SU-DHL-6 (cell line): ENCODE results near the gene TAGLN.
"Not testable (repeated sequence)": the region's sequence is repeated elsewhere in the genome, so short reads cannot be mapped to it uniquely, and the experiment has no call there.

Experiments used
- H2AFZ ChIP-seq: fragments of 200-600 bp; sonication (generic); 2 replicates; pipeline ENCODE4 v1.6.1; 2014; ENCODE audit warnings: low read depth, mild to moderate bottlenecking, moderate library complexity, mixed read lengths, antibody characterized with exemption, low read length; ENCODE audit not compliant: severe bottlenecking
- H3F3A ChIP-seq: fragments of 200-600 bp; shearing (Covaris generic); 2 replicates; pipeline ENCODE4 v1.6.0; 2016; ENCODE audit warnings: antibody characterized with exemption, mild to moderate bottlenecking; ENCODE audit not compliant: insufficient read depth
- H3K27ac ChIP-seq: fragments of 200-600 bp; sonication (generic); 2 replicates; pipeline ENCODE4 v1.5.1; 2016; ENCODE audit warnings: low read depth, mild to moderate bottlenecking, low read length, moderate library complexity, mixed read lengths
- H3K27me3 ChIP-seq: fragments of 200-600 bp; sonication (generic), shearing (Covaris generic); 2 replicates; pipeline ENCODE4 v1.6.0; 2014; ENCODE audit warnings: mild to moderate bottlenecking, low read length
- H3K36me3 ChIP-seq: fragments of 200-600 bp; sonication (generic); 2 replicates; pipeline ENCODE4 v1.6.1; 2014; ENCODE audit warnings: mild to moderate bottlenecking, low read length, mixed read lengths
- H3K4me2 ChIP-seq: fragments of 300-600, 200-600 bp; shearing (Covaris generic), sonication (generic); 2 replicates; pipeline ENCODE4 v1.6.0; 2014; ENCODE audit warnings: low read length, low read depth, mild to moderate bottlenecking; ENCODE audit not compliant: poor library complexity, severe bottlenecking
- H3K4me3 ChIP-seq: fragments of 200-600 bp; sonication (generic); 2 replicates; pipeline ENCODE4 v1.5.1; 2014; ENCODE audit warnings: antibody characterized with exemption, low read length, mild to moderate bottlenecking, mixed read lengths; ENCODE audit not compliant: insufficient read depth, poor library complexity, severe bottlenecking
- H3K79me2 ChIP-seq: fragments of 200-600 bp; sonication (generic); 2 replicates; pipeline ENCODE4 v1.6.1; 2014; ENCODE audit warnings: mild to moderate bottlenecking, low read length, moderate library complexity; ENCODE audit not compliant: insufficient read depth
- H3K9ac ChIP-seq: fragments of 200-600 bp; sonication (generic); 2 replicates; pipeline ENCODE4 v1.7.0; 2014; ENCODE audit warnings: mild to moderate bottlenecking, low read length
- H3K9me2 ChIP-seq: fragments of 200-600 bp; sonication (generic); replicated peaks from 2 replicates; pipeline ENCODE4 v1.6.1; 2014; ENCODE audit warnings: low read length; ENCODE audit not compliant: insufficient read depth
- H3K9me3 ChIP-seq: fragments of 200-600 bp; sonication (generic); 2 replicates; pipeline ENCODE4 v1.6.1; 2014; ENCODE audit warnings: low read length, mixed read lengths; ENCODE audit not compliant: insufficient read depth
- H4K20me1 ChIP-seq: fragments of 200-600 bp; sonication (generic); 2 replicates; pipeline ENCODE4 v1.6.1; 2014; ENCODE audit warnings: low read depth, mild to moderate bottlenecking, antibody characterized with exemption, low read length, moderate library complexity, mixed read lengths
- EZH2phosphoT487 ChIP-seq: fragments of 200-600 bp; sonication (generic), shearing (Covaris generic); conservative IDR thresholded peaks from 2 replicates; pipeline ENCODE4 v1.6.1; 2018; ENCODE audit warnings: mild to moderate bottlenecking, antibody characterized with exemption, low read length, moderate library complexity, mixed read lengths
- TF ChIP-seq, protein P1 (sequence below): fragments of 200-600 bp; sonication (generic); IDR thresholded peaks from one replicate; pipeline ENCODE4 v1.5.1; 2017; ENCODE audit warnings: antibody characterized with exemption, mild to moderate bottlenecking, low read length, moderate library complexity; ENCODE audit not compliant: insufficient read depth, poor library complexity, severe bottlenecking

TAGLN gene

DNA sequence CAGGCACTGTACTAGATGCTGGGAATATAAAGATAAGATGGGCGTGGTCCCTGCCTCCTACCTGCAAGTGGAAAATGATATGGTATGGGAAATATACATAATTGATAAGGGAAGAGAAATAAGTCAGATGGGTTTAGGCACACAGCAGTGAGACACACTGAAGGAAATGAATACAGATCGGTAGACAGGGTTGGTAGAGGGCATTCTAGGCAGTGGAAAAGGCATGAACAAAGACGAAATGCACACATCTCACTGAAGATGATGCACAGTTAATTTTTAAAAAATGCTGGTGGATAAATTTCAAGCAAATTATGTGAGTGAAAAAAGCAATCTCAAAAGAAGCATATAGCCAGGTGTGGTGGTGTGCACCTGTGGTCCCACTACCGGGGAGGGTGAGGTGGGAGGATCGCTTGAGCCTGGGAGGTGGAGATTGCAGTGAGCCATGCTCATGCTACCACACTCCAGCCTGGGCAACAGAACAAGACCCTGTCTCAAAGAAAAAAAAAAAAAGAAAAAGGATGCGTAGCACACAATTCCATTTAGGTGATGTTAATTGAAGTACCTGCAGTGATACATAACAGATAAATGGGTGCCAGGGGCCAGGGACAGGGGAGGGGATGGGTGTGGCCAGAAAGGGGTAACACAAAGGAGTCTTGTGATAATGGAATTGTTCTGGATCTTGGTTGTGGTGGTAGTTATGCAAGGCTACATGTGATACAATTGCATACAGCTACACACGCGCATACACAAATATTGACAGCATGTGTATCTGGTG, 10.4 kb downstream of the TAGLN start:
- H3K36me3 ChIP-seq, H3K27ac ChIP-seq, H3K4me2 ChIP-seq, H2AFZ ChIP-seq, H3K9ac ChIP-seq, H3K9me3 ChIP-seq, H4K20me1 ChIP-seq, H3F3A ChIP-seq, H3K9me2 ChIP-seq, H3K79me2 ChIP-seq, H3K4me3 ChIP-seq, H3K27me3 ChIP-seq: not testable (repeated sequence)

DNA sequence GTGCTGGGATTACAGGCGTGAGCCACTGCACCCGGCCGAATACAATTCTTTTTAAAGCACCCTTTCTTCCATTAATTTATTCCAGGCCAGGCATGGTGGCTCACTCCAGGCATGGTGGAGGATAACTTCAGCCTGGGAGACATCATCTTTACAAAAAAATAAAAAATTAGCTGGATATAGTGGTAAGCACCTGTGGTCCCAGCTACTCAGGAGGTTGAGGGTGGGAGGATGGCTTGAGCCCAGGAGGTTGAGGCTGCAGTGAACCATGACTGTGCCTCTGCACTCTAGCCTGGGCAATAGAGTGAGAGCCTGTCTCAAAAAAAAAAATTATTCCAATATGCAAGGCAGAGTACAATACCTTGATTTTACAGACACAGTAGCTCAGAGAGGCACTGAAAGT, 11.4 kb downstream of the TAGLN start:
- Histone ChIP-seq H3K27me3 (no peaks in the 10 kb centered on the region), H3K4me2 (no peak overlapping the region), H2AFZ (no peak overlapping the region), H3K9me2 (no peaks in the 10 kb centered on the region), H3K27ac (no peak overlapping the region), H3K4me3 (no peak overlapping the region), H3K9ac (no peak overlapping the region), H4K20me1 (no peaks in the 10 kb centered on the region), H3F3A (no peaks in the 10 kb centered on the region), H3K36me3 (no peaks in the 10 kb centered on the region), H3K79me2 (no peaks in the 10 kb centered on the region), H3K9me3 (no peaks in the 10 kb centered on the region)
- no peak for TF ChIP-seq EZH2phosphoT487
- TF ChIP-seq, protein P1, sequence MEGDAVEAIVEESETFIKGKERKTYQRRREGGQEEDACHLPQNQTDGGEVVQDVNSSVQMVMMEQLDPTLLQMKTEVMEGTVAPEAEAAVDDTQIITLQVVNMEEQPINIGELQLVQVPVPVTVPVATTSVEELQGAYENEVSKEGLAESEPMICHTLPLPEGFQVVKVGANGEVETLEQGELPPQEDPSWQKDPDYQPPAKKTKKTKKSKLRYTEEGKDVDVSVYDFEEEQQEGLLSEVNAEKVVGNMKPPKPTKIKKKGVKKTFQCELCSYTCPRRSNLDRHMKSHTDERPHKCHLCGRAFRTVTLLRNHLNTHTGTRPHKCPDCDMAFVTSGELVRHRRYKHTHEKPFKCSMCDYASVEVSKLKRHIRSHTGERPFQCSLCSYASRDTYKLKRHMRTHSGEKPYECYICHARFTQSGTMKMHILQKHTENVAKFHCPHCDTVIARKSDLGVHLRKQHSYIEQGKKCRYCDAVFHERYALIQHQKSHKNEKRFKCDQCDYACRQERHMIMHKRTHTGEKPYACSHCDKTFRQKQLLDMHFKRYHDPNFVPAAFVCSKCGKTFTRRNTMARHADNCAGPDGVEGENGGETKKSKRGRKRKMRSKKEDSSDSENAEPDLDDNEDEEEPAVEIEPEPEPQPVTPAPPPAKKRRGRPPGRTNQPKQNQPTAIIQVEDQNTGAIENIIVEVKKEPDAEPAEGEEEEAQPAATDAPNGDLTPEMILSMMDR, result no peak

DNA sequence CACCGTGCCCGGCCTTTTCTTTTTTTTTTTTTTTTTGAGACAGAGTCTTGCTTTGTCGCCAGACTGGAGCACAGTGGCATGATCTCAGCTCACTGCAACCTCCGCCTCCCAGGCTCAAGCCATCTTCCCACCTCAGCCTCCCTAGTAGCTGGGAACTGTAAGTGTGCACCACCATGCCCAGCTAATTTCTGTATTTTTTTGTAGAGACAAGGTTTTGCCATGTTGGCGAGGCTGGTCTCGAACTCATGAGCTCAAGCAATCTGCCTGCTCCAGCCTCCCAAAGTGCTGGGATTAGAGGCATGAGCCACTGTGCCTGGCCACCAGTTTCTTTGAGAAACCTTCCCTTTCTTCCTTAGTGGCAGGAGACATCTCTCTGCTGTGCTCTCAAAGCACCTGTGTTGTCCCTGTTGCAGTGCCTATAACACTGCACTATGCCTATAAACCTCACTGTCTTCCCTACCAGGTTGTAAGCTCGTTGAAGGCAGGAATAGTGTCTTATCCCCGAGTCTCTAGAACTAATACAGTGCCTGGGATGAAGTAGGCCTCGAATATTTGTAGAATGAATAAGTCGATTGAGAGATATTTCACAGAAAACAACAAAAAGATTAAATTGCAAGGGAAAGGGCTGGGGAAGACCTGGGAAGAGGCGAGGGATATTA, 13.7 kb downstream of the TAGLN start:
- Histone ChIP-seq H2AFZ (no peak overlapping the region), H3F3A (no peaks in the 10 kb centered on the region), H3K27ac (no peak overlapping the region), H3K9me3 (no peaks in the 10 kb centered on the region), H3K36me3 (no peaks in the 10 kb centered on the region), H4K20me1 (no peaks in the 10 kb centered on the region), H3K4me3 (no peak overlapping the region), H3K9ac (no peak overlapping the region), H3K79me2 (no peaks in the 10 kb centered on the region), H3K9me2 (no peaks in the 10 kb centered on the region), H3K4me2 (no peak overlapping the region), H3K27me3 (no peaks in the 10 kb centered on the region)
- no peak for TF ChIP-seq EZH2phosphoT487
- TF ChIP-seq, protein P1, result no peak
